Stimulated activated CD8-positive, alpha-beta memory T cell treated with anti-CD3 and anti-CD28 coated beads, Interleukin-15, amount 100 ng/mL, for 48 hours (primary cell): ENCODE data around the gene SH3BP2.
A peak's percentile ranks its signal among the peaks of the same experiment; 100 is the strongest.
"Not testable (repeated sequence)": the region's sequence is repeated elsewhere in the genome, so short reads cannot be mapped to it uniquely, and the experiment has no call there.

Source experiments
- DNase-seq, 2 donors: peaks; one replicate each; pipeline ENCODE4 v3.0.0-alpha.2; 2020; ENCODE audit warnings: low read depth in 2 of 2

Gene SH3BP2

GRCh38 chr4:2762486-2763370 is 30.2 kb upstream of the SH3BP2 start:
- not testable (repeated sequence) for DNase-seq

- no peak for DNase-seq
These were observed 29.3 kb upstream of the SH3BP2 start for GRCh38 chr4:2763511-2763967.

GRCh38 chr4:2765832-2766526 is 26.9 kb upstream of the SH3BP2 start:
- DNase-seq: no peak

GRCh38 chr4:2767046-2767704 is 25.7 kb upstream of the SH3BP2 start:
- DNase-seq: no peak

GRCh38 chr4:2767705-2768074 is 25.2 kb upstream of the SH3BP2 start:
- DNase-seq: no peak

- DNase-seq: no peak
These were observed 24.8 kb upstream of the SH3BP2 start for GRCh38 chr4:2768124-2768523.

- no peak for DNase-seq
These were observed 24.0 kb upstream of the SH3BP2 start for GRCh38 chr4:2768921-2769336.

GRCh38 chr4:2771264-2771663 is 21.6 kb upstream of the SH3BP2 start:
- DNase-seq: no peak

GRCh38 chr4:2780643-2781042 is 12.2 kb upstream of the SH3BP2 start:
- DNase-seq: not testable (repeated sequence)

- DNase-seq: no peak
These were observed 11.0 kb upstream of the SH3BP2 start for GRCh38 chr4:2781911-2782310.

- DNase-seq: no peak
These were observed 9.1 kb upstream of the SH3BP2 start for GRCh38 chr4:2783790-2784189.

- no peak for DNase-seq
These were observed 7.3 kb upstream of the SH3BP2 start for GRCh38 chr4:2785613-2786012.

GRCh38 chr4:2786152-2786671 is 6.7 kb upstream of the SH3BP2 start:
- peak; percentile 61 to 63 for DNase-seq

- no peak for DNase-seq
These were observed 6.1 kb upstream of the SH3BP2 start for GRCh38 chr4:2786794-2787229.

- DNase-seq: no peak
These were observed 5.4 kb upstream of the SH3BP2 start for GRCh38 chr4:2787230-2788100.

- DNase-seq: no peak
These were observed 4.8 kb upstream of the SH3BP2 start for GRCh38 chr4:2788101-2788500.

GRCh38 chr4:2788532-2789103 is 4.3 kb upstream of the SH3BP2 start:
- no peak for DNase-seq

- no peak for DNase-seq
These were observed 3.5 kb upstream of the SH3BP2 start for GRCh38 chr4:2789351-2789750.

- no peak for DNase-seq
These were observed 2.9 kb upstream of the SH3BP2 start for GRCh38 chr4:2789793-2790582.
